Left kidney (tissue), 2 donors: Measurements from ENCODE around the gene BACE1-AS. TPM values are rescaled to one million over a fixed set of nuclear protein-coding genes. Genes with fewer than 3 reads are reported as not detected.

Source experiments
- DNase-seq: peaks from one replicate; pipeline ENCODE4 v3.0.0-alpha.2; 2013
- polyA plus RNA-seq: library from polyadenylated mRNA; unstranded; fragments of 120-200 nt; gene quantifications from one replicate; pipeline ENCODE4 v1.2.1, GENCODE V29; 2013; ENCODE audit not compliant: insufficient read length

Gene BACE1-AS
- polyA plus RNA-seq, 1 donor = 29.2 TPM

GRCh38 chr11:117287668-117288067 is 3.5 kb upstream of the BACE1-AS start:
- no peak for DNase-seq

GRCh38 chr11:117289795-117290194 is 1.4 kb upstream of the BACE1-AS start:
- DNase-seq = no peak

GRCh38 chr11:117292616-117293015 is 1.5 kb downstream of the BACE1-AS start:
- DNase-seq = no peak

GRCh38 chr11:117295438-117296137 is 4.4 kb downstream of the BACE1-AS start:
- DNase-seq = no peak

- DNase-seq = no peak
Observed at GRCh38 chr11:117296881-117297280, 5.7 kb downstream of the BACE1-AS start.

- DNase-seq = no peak
Observed at GRCh38 chr11:117298195-117298594, 7.0 kb downstream of the BACE1-AS start.

- DNase-seq = no peak
Observed at GRCh38 chr11:117299351-117300282, 8.5 kb downstream of the BACE1-AS start.

- DNase-seq = peak; percentile 83
Observed at GRCh38 chr11:117300283-117300663, 9.1 kb downstream of the BACE1-AS start.

- peak; percentile 72 for DNase-seq
Observed at GRCh38 chr11:117300773-117301172, 9.6 kb downstream of the BACE1-AS start.

- DNase-seq = no peak
Observed at GRCh38 chr11:117302228-117302627, 11.1 kb downstream of the BACE1-AS start.

GRCh38 chr11:117303101-117303500 is 12.0 kb downstream of the BACE1-AS start:
- no peak for DNase-seq

GRCh38 chr11:117303646-117304315 is 12.6 kb downstream of the BACE1-AS start:
- DNase-seq = no peak

GRCh38 chr11:117305145-117305544 is 14.0 kb downstream of the BACE1-AS start:
- DNase-seq = no peak

- DNase-seq = no peak
Observed at GRCh38 chr11:117309310-117309709, 18.2 kb downstream of the BACE1-AS start.

- no peak for DNase-seq
Observed at GRCh38 chr11:117313091-117313490, 21.9 kb downstream of the BACE1-AS start.

GRCh38 chr11:117313828-117314768 is 23.0 kb downstream of the BACE1-AS start:
- no peak for DNase-seq

GRCh38 chr11:117314840-117315239 is 23.7 kb downstream of the BACE1-AS start:
- DNase-seq = no peak

- no peak for DNase-seq
Observed at GRCh38 chr11:117315285-117316196, 24.4 kb downstream of the BACE1-AS start.

- peak; percentile 86 for DNase-seq
Observed at GRCh38 chr11:117316197-117316961, 25.2 kb downstream of the BACE1-AS start, which contains the start of gene BACE1. BACE1 (minus strand) TSS chr11:117316256; CDS start chr11:117315795, 461 bp downstream.
